EL (cell line): ENCODE data around the gene ACTRT2.

Experiments used
- DNase-seq: peaks from one replicate; pipeline ENCODE4 v3.0.0-alpha.2; 2016

Gene ACTRT2

DNA sequence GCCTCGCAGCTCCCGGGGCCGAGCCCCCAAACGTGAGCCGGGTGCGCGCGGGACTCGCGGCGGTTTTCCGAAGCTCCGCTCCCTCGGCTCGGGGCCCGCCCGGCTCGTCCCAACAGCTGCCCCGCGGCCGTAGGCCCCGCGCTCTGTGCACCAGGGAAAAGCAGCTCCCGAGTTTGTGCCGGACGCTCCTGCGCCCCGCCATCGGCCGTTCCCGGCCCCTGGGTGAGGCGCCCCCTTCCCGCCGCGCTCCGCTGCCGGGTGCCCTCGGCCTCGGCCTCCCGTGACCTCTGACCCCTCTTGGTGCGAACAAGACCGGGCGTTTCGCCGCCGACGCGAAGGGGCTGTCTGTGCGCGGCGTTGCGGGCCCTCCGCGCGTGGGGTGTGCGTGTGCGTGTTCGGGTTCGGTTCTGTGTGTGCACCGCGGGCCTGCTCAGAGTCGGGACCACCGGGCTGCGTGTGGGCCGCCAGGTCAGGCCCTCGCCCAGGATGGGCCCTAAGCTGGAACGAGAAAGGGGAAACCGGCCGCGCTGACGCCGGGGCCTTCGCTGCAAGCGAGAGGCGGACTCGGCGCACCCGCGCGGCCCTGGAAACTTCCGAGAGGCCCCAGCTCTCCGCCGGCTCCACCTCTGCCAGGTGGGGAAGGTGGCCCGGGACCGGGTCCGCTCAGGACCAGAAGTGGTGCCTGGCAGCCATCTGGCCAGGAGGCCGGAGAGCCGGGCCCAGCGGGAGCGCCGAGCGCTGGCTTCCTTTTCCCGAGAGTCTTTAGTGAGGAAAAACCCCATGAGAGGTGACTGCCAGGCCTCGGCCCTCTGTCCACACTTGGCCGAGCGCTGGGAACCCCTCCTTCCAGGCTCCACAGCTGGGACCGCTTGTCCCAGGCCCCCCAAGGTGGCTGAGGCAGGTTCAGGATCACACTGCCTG lies 49.6 kb downstream of the ACTRT2 start:
- DNase-seq = no peak

- no peak for DNase-seq
Observed at GRCh38 chr1:3071565-3072390, 50.5 kb downstream of the ACTRT2 start.
